BE2C (cell line): ENCODE measurements around the gene MYH16.
"Not testable (repeated sequence)": the region's sequence is repeated elsewhere in the genome, so short reads cannot be mapped to it uniquely, and the experiment has no call there.

ENCODE experiments used
- DNase-seq: peaks from one replicate; pipeline ENCODE4 v3.0.0-alpha.2; 2020
- H3K27me3 ChIP-seq: fragments of 250-450 bp; sonication (Bioruptor Pico); 2 replicates; pipeline ENCODE4 v1.5.1; 2020; ENCODE audit warnings: mild to moderate bottlenecking
- H3K36me3 ChIP-seq: fragments of 250-450 bp; sonication (Bioruptor Pico); 2 replicates; pipeline ENCODE4 v1.5.1; 2020; ENCODE audit warnings: mild to moderate bottlenecking
- H3K4me1 ChIP-seq: fragments of 250-450 bp; sonication (Bioruptor Pico); 2 replicates; pipeline ENCODE4 v1.5.1; 2020
- H3K4me3 ChIP-seq: 2 replicates; pipeline ENCODE4 v1.5.1; 2011; ENCODE audit warnings: low read depth, low read length
- H3K9me3 ChIP-seq: fragments of 250-450 bp; sonication (Bioruptor Pico); 2 replicates; pipeline ENCODE4 v1.5.1; 2020
- TF ChIP-seq, protein P1 (sequence below): IDR thresholded peaks from 2 replicates; pipeline ENCODE4 v1.5.1; 2012; ENCODE audit warnings: mild to moderate bottlenecking, low read depth, low read length

The MYH16 gene

DNA sequence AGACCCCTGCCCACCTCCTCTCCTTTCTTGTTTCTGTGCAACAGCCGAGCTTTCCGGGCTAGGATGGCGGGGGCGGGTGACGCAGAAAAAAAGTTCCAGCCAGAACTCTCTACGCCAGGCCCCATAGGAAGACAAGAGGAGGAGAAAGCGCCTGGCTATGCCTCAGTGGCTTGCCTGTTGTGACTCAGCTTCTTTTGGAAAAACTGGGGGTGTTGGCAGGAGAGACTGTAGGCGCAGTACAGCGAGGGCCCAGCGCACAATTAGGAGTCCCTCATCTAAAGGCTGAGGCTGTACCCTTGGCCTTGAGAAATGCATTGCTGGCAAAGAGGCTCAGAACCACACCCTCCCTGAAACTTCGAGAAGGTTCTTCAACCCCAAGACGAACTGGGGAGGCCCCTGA lies 36.7 kb upstream of the MYH16 start:
- no peaks in the 10 kb centered on the region for H3K36me3 ChIP-seq
- DNase-seq: no peak
- H3K4me3 ChIP-seq: no peak overlapping the region
- no peaks in the 10 kb centered on the region for H3K4me1 ChIP-seq
- no peaks in the 10 kb centered on the region for H3K9me3 ChIP-seq
- H3K27me3 ChIP-seq: no peaks in the 10 kb centered on the region
- TF ChIP-seq, protein P1, sequence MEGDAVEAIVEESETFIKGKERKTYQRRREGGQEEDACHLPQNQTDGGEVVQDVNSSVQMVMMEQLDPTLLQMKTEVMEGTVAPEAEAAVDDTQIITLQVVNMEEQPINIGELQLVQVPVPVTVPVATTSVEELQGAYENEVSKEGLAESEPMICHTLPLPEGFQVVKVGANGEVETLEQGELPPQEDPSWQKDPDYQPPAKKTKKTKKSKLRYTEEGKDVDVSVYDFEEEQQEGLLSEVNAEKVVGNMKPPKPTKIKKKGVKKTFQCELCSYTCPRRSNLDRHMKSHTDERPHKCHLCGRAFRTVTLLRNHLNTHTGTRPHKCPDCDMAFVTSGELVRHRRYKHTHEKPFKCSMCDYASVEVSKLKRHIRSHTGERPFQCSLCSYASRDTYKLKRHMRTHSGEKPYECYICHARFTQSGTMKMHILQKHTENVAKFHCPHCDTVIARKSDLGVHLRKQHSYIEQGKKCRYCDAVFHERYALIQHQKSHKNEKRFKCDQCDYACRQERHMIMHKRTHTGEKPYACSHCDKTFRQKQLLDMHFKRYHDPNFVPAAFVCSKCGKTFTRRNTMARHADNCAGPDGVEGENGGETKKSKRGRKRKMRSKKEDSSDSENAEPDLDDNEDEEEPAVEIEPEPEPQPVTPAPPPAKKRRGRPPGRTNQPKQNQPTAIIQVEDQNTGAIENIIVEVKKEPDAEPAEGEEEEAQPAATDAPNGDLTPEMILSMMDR: no peak

DNA sequence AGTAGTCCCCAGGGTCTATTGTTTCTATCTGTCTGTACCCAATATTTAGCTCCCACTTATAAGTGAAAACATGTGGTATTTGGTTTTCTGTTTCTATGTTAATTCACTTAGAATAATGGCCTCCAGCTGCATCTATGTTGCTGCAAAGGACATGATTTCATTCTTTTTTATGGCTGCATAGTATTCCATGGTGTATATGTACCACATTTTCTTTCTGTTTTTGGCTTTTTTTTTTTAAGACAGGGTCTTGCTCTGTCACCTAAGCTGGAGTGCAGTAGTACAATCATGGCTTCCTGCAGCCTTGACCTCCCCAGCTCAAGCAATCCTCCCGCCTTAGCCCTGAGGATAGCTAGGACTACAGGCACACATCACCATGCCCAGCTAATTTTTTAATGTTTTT lies 34.8 kb upstream of the MYH16 start:
- H3K9me3 ChIP-seq, H3K4me3 ChIP-seq, H3K4me1 ChIP-seq, H3K36me3 ChIP-seq, H3K27me3 ChIP-seq, DNase-seq: not testable (repeated sequence)

DNA sequence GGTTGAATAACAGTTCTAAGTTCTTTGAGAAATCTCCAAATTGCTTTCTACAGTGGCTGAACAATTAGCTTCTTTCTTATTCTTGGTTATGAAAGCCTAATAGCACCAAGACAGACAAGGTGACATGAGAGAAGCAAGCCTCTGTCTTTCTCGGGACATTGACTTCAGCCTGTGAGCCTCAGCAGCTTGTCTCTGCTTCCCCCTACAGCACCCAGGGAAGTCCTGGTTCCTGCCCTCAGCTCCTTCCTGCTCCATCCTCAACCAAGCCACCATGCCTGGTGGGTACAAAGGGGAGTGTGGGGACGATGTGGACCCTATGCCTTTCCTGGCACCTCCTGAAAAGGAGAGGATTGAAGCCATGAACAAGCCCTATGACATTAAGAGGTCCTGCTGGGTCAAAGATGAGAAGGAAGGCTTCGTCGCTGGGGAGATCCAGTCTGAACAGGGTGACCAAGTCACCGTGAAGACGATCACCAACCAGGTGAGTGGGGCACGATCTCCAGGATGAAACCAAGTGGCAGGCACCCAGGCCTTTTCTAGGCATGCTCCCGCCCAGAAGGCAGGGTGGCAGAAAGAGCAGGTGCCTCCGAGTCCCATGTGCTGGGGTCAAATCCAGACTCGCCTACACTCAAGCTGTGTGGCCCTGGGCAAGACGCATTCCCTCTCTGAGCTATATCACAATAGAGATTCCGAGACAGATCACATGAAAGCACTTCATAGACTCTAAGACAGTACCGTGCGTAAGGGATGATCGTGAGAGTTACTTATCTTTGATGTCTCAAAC lies 33.9 kb upstream of the MYH16 start:
- Histone ChIP-seq H3K9me3 (no peaks in the 10 kb centered on the region), H3K27me3 (no peaks in the 10 kb centered on the region), H3K36me3 (no peaks in the 10 kb centered on the region), H3K4me1 (no peaks in the 10 kb centered on the region), H3K4me3 (no peak overlapping the region)
- TF ChIP-seq, protein P1: no peak
- no peak for DNase-seq

DNA sequence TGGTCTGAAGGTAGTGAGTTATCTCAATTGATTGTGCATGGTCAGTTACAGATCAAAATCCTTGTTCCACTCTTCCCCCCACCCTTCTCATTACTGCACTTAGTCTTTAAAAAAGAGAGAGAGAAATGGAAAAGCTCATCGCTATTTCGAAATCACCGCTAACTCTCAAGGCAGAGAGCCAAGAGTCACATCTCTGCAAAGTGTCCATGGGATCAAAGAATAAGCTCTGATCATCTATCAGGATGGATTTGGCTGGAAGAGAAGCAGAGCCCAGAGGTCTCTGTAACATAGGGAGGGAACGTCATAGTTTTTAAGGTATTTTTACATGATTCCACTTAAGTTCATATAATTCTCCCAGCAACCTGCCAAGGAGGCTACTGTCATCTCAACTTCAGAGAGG lies 30.0 kb upstream of the MYH16 start:
- no peaks in the 10 kb centered on the region for H3K9me3 ChIP-seq
- H3K36me3 ChIP-seq: no peaks in the 10 kb centered on the region
- no peak overlapping the region for H3K4me3 ChIP-seq
- no peaks in the 10 kb centered on the region for H3K27me3 ChIP-seq
- no peak for DNase-seq
- TF ChIP-seq, protein P1: no peak
- no peaks in the 10 kb centered on the region for H3K4me1 ChIP-seq

DNA sequence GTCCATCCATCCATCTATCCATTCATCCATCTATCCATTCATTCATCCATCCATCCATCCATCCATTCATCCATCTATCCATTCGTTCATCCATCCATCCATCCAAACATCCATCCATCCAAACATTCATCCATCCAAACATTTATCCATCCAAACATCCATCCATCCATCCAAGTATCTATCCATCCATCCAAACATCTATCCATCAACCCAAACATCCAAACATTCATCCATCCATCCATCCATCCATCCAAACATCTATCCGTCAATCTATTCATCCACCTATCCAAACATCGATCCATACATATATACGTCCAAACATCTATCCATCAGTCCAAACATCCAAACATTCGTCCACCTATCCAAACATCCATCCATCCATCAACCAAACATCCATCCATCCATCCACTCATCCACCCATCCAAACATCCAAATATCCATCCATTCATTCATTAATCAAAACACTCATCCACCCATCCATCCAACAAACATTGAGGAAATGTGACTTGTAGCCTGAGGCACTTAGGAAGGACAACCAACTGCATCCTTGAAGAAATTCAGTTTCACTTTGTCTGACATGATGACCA lies 28.8 kb upstream of the MYH16 start:
- no peak for DNase-seq

DNA sequence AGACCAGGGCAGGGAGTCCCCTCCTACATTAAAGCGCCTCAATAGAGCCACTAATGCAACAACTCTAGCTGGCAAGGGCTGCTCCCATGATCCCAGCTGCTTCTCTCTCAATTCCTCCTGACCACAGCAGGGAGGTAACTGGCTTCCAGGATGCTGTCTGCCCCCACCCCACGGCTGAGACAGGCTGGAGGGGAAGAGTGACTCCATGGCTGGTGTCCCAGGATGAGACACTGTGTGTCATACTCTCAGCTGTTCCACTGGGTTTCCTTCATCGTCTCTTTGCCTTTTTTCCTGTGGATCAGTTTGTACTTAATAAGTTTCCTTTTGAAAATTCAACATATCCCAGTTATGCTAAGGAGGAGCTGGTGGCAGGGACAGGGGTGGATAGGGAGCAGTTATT lies 27.7 kb upstream of the MYH16 start:
- no peaks in the 10 kb centered on the region for H3K36me3 ChIP-seq
- H3K9me3 ChIP-seq: no peaks in the 10 kb centered on the region
- DNase-seq: no peak
- TF ChIP-seq, protein P1: no peak
- H3K4me1 ChIP-seq: no peaks in the 10 kb centered on the region
- H3K27me3 ChIP-seq: no peaks in the 10 kb centered on the region
- no peak overlapping the region for H3K4me3 ChIP-seq

More for the DNA sequence above, 28.8 kb upstream of the MYH16 start:
- Histone ChIP-seq H3K27me3 (no peaks in the 10 kb centered on the region), H3K36me3 (no peaks in the 10 kb centered on the region), H3K9me3 (no peaks in the 10 kb centered on the region), H3K4me1 (no peaks in the 10 kb centered on the region), H3K4me3 (no peak overlapping the region)
- TF ChIP-seq, protein P1: no peak
